HG02678 (cell line): ENCODE results near the gene PLA2G4E.

ENCODE experiments used
- ATAC-seq: cut with Tn5 transposase; IDR thresholded peaks from one replicate; pipeline ENCODE4 v1.9.1; 2021; ENCODE audit warnings: mild to moderate bottlenecking, moderate library complexity; ENCODE audit not compliant: unreplicated experiment

PLA2G4E gene

GRCh38 chr15:41979493-41980266 is 41.2 kb downstream of the PLA2G4E start:
- ATAC-seq = no peak

DNA sequence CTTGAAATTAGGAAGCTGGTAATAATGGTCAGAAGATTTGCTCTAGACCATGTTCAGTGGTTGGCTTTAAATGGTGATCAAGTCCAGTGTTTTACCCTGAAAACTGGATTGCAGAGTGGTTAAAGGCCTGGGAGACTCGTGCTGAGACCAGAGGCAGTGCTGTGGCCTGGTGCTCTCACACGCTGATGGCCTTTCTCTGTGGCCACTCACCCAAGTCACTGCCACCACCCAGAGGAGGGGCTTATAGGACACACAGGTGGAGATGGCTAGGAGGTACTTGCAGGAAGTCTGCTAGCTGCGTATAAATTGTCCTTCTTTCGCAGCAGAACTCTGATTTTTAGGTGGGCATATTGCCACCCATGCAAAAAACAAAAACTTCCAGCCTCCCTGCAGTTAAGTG is 42.3 kb downstream of the PLA2G4E start:
- no peak for ATAC-seq

GRCh38 chr15:41977757-41978383 is 43.0 kb downstream of the PLA2G4E start:
- ATAC-seq = no peak

DNA sequence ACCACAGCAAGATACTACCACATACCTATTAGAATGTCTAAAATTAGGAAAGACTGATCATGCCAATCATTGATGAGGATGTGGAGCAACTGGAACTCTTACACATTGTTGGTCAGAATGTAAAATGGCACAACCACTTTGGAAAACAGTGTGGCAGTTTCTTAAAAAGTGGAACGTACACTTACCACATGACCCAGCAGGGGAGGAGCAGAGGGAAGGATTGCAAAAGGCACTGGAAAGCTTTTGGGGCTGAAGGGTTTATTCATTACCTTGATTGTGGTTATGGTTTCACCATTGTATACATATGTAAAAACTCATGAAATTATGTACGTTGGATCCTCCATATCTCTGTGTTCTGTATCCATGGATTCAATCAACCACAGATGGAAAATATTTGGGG is 45.2 kb downstream of the PLA2G4E start:
- no peak for ATAC-seq

DNA sequence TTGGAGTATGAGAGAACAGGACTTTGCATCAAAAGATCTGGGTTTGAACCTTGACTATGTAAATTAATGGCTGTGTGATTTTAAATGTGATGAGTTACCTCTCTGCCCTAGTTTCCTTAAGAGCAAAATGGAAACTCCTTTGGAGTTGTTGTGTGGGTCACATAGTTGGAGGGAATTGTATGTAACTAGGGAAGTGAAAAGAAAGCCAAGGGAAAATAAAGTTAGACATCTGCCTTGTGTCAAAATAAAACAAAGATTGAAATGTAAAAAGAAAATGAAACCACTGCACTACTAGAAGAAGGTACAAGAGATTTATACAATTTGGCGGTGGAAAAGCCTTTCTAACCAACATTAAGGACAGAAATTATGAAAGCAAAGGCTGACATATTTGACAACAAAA is 46.8 kb downstream of the PLA2G4E start:
- ATAC-seq = no peak

DNA sequence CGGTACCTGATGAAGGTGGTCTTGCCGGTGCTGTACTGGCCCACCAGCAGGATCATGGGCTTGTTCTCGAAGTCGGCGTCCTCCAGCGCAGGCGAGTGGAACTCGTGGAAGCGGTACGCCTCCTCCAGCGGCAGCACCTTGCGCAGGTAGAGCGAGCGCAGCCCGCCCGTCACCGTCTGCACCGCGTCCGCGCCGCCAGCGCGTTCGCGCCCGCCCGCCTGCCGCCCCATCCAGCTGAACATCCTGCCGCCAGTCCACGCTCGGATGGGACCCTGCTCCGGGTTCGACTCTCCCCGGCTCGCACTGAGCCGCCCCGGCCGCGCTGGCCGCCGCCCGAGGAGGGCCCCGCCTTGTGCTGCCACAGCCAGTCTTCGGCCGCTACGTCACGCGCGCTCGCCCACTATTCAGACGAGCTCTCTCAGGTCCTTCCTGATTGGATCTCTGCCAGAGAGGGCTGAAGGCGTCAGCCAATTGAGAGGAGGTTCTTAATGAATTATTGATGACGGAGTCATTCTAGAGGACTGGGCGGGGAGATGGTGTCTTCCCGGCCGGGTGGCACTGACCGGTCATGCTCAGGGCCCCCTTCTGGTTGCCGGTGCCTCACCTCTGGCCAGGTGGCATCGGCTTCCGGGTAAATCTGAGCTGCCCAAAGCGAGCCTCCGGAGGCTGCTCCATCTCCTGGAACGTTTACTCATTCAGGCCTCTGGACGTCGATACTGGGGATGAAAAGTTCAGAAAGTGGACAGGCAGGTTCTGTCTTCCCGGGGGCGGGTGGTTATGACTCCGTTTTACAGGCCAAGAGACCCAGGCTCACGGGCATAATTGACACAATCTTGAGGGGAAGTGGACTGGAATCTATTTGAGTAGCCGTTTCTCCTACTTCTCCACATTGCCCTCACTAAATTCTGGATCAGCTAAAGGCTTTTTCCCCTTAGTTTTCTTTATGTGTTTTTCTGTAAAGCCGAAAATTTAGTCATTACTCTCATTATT is 48.3 kb downstream of the PLA2G4E start, which contains the start of gene EHD4:
Gene EHD4, minus strand, starts transcription at position 305 of the 990 bp plus-strand sequence. Its CDS starts 63 bp downstream, at position 242.
- peak; percentile 79 for ATAC-seq

GRCh38 chr15:41971895-41972252 is 49.0 kb downstream of the PLA2G4E start:
- peak; percentile 18 for ATAC-seq

GRCh38 chr15:41971089-41971894 is 49.5 kb downstream of the PLA2G4E start:
- peak; percentile 45 for ATAC-seq

- ATAC-seq = no peak
Observed at GRCh38 chr15:41970456-41970855, 50.4 kb downstream of the PLA2G4E start.

- no peak for ATAC-seq
Observed at GRCh38 chr15:41969851-41970431, 50.9 kb downstream of the PLA2G4E start.

DNA sequence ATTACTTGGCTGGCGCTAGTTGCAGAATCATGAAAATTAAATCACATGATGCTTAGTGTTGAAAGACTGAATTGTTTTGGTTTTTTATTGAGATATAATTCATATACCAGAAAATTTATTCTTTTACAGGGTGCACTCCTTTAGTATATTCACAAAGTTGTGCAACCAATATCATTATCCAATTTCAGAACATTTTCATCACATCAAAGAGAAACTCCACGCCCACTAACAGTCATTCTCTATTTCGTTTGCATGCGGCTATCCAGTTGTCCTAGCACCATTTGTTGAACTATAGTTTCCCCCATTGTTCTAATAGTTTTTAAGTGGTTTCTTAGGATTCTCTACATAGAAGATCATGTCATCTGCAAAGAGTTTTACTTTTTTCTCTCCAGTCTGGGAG is 52.1 kb downstream of the PLA2G4E start:
- ATAC-seq = no peak

GRCh38 chr15:41967506-41968206 is 53.2 kb downstream of the PLA2G4E start:
- no peak for ATAC-seq

- no peak for ATAC-seq
Observed at GRCh38 chr15:41966920-41967465, 53.8 kb downstream of the PLA2G4E start.

GRCh38 chr15:41966414-41966812 is 54.4 kb downstream of the PLA2G4E start:
- ATAC-seq = no peak

GRCh38 chr15:41965441-41966413 is 55.1 kb downstream of the PLA2G4E start:
- no peak for ATAC-seq

GRCh38 chr15:41961595-41962202 is 59.1 kb downstream of the PLA2G4E start:
- ATAC-seq = no peak

- ATAC-seq = no peak
Observed at GRCh38 chr15:41961001-41961518, 59.8 kb downstream of the PLA2G4E start.
